ENCODE measurements around the gene SULT2A1.

DNA sequence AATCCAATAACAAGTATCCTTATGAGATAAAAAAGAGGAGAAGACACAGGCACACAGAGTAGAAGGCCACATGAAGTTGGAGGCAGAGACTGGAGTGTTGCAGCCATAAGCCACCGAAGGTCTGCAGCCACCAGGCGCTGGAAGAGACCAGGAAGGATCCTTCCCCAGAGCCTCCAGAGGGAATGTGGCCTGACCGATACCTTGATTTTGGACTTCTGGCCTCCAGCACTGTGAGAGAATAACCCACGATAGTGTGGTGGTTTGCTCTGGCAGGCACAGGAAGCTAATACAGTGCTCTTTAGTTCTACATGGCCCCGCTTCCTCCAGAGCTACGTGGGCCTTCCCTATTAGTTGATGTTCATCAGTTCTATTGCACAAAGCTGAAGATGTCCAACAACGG is 15.3 kb upstream of the SULT2A1 start:
- TF ChIP-seq, protein P1, sequence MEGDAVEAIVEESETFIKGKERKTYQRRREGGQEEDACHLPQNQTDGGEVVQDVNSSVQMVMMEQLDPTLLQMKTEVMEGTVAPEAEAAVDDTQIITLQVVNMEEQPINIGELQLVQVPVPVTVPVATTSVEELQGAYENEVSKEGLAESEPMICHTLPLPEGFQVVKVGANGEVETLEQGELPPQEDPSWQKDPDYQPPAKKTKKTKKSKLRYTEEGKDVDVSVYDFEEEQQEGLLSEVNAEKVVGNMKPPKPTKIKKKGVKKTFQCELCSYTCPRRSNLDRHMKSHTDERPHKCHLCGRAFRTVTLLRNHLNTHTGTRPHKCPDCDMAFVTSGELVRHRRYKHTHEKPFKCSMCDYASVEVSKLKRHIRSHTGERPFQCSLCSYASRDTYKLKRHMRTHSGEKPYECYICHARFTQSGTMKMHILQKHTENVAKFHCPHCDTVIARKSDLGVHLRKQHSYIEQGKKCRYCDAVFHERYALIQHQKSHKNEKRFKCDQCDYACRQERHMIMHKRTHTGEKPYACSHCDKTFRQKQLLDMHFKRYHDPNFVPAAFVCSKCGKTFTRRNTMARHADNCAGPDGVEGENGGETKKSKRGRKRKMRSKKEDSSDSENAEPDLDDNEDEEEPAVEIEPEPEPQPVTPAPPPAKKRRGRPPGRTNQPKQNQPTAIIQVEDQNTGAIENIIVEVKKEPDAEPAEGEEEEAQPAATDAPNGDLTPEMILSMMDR (conservative IDR thresholded peaks at IDR 0.05 in 1 of 2, IDR thresholded peaks at IDR 0.05 in 1 of 2; ENCODE audit: low read depth in 1 of 2, low read length in 2 of 2) = no peak
- TF ChIP-seq EZH2 (IDR thresholded peaks at IDR 0.05; ENCODE audit: low read length, missing control alignments) = no peak

All from fibroblast of lung (primary cell).